Esophagus muscularis mucosa (tissue), 4 donors: Measurements from ENCODE around the gene AFAP1. TPM values are rescaled to one million over a fixed set of nuclear protein-coding genes. Genes with fewer than 3 reads are reported as not detected.

Experiments used
- DNase-seq: peaks from one replicate; pipeline ENCODE4 v3.0.0-alpha.2; 2017; ENCODE audit errors: extremely low spot score
- H3K27ac ChIP-seq, 4 donors: fragments of 200-600 bp; sonication (generic); replicated peaks in 1 of 4; 1 replicate in 3 of 4; 2 replicates in 1 of 4; pipeline ENCODE4 v1.5.1; 2016 to 2019; ENCODE audit warnings: mild to moderate bottlenecking in 1 of 4
- H3K27me3 ChIP-seq, 4 donors: fragments of 200-600 bp; sonication (generic); one replicate each; pipeline versions ENCODE4 v1.5.1 to v1.6.0; 2016 to 2019
- H3K36me3 ChIP-seq, 4 donors: fragments of 200-600 bp; sonication (generic); one replicate each; pipeline ENCODE4 v1.5.1; 2016 to 2019
- H3K4me1 ChIP-seq, 4 donors: fragments of 200-600 bp; sonication (generic); one replicate each; pipeline ENCODE4 v1.5.1; 2016 to 2019
- H3K4me3 ChIP-seq, 4 donors: fragments of 200-600 bp; sonication (generic); 1 replicate in 2 of 4; 2 replicates in 2 of 4; pipeline ENCODE4 v1.5.1; 2016 to 2019; ENCODE audit warnings: mild to moderate bottlenecking in 4 of 4, moderate library complexity in 1 of 4
- H3K9me3 ChIP-seq, 4 donors: fragments of 200-600 bp; sonication (generic); 1 replicate in 3 of 4; 2 replicates in 1 of 4; pipeline ENCODE4 v1.5.1; 2016 to 2019
- EP300 ChIP-seq: sonication (generic); formaldehyde crosslinking; IDR thresholded peaks from one replicate; pipeline ENCODE4 v1.6.1; 2017; ENCODE audit warnings: antibody characterized with exemption
- POLR2A ChIP-seq: fragments of 450-650 bp; IDR thresholded peaks from one replicate; pipeline ENCODE4 v1.6.1; 2017; ENCODE audit warnings: antibody characterized with exemption, moderate library complexity, mild to moderate bottlenecking, low read depth
- POLR2AphosphoS5 ChIP-seq, 2 donors: sonication (generic); formaldehyde crosslinking; IDR thresholded peaks; one replicate each; pipeline ENCODE4 v1.6.1; 2017; ENCODE audit warnings: antibody characterized with exemption in 2 of 2
- WGBS: methylation state at CpG from one replicate; pipeline ENCODE4 v1.1.5; 2018; 5-methylcytosine and 5-hydroxymethylcytosine counted together
- intact Hi-C: fragments of 100-400 bp; cut with DNase I; formaldehyde crosslinking; loops from one replicate; pipeline ENCODE4 v1.15.1; 2023
- total RNA-seq, 4 donors: library from RNA; depleted of rRNA; stranded (reverse); fragments of >200 nt; gene quantifications; one replicate each; pipeline versions ENCODE4 v1.1.0 to v1.2.1, GENCODE V29; 2016
- TF ChIP-seq, protein P1 (sequence below), 3 experiments: fragments of 200-600 bp in 2 of 3; fragments of 450-650 bp in 1 of 3; sonication (generic) in 2 of 3; IDR thresholded peaks; one replicate each; pipeline ENCODE4 v1.5.1; 2017 to 2019; ENCODE audit warnings: antibody characterized with exemption in 3 of 3, mild to moderate bottlenecking in 2 of 3, moderate library complexity in 1 of 3

The AFAP1 gene
- total RNA-seq, 4 donors from 2014 or later: 37.8 to 71.3 (median 50.9) TPM

DNA sequence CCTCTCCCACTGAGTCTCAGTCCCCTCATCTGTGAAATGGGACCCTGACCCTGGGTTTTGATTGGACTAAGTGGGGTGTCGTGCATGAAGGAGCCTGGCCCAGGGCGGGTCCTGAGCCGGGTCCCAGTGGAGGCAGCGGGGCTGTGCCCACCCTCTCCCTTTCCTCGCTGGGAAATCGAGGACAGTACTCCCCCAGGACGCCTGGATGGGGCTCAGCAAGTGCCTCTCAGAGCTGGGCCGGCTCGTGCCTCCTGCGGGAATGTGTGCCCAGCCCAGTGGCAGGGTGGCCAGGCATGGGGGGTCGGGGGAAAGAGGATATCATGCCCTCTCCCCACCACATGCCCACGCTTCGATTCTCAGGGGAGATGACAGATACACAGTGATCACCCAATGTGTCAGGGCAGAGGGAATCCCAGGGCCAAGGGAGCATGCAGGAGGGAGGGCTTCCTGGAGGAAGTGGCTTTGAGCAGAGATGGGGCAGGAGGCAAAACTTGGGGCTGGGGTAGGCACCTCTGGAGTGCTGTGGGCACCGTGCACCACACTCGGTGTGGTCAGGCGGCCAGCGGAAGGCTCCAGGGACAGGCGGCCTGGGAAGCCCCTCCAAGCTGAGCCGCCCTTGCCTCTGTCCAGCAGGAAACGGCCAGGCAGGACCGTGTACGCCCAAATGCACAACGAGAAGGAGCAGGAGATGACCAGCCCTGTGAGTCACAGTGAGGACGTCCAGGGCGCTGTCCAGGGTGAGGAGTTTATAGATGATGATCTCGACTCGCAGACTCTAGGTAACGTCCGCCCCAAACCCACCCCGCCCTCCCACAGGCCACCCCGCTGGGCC lies 203.0 kb downstream of the AFAP1 start:
- intact Hi-C loops: no loop called here
- H3K27ac ChIP-seq: no peak overlapping the region
- no peak for DNase-seq
- H3K4me1 ChIP-seq: no peaks in the 10 kb centered on the region
- no peaks in the 10 kb centered on the region for H3K27me3 ChIP-seq
- peaks cover 0 to 32% (median 14%) of the 10 kb centered on the region in 4 donors for H3K36me3 ChIP-seq
- TF ChIP-seq POLR2A (no peak), EP300 (no peak), POLR2AphosphoS5 (IDR thresholded peaks at IDR 0.05) (no peak)
- TF ChIP-seq, protein P1, sequence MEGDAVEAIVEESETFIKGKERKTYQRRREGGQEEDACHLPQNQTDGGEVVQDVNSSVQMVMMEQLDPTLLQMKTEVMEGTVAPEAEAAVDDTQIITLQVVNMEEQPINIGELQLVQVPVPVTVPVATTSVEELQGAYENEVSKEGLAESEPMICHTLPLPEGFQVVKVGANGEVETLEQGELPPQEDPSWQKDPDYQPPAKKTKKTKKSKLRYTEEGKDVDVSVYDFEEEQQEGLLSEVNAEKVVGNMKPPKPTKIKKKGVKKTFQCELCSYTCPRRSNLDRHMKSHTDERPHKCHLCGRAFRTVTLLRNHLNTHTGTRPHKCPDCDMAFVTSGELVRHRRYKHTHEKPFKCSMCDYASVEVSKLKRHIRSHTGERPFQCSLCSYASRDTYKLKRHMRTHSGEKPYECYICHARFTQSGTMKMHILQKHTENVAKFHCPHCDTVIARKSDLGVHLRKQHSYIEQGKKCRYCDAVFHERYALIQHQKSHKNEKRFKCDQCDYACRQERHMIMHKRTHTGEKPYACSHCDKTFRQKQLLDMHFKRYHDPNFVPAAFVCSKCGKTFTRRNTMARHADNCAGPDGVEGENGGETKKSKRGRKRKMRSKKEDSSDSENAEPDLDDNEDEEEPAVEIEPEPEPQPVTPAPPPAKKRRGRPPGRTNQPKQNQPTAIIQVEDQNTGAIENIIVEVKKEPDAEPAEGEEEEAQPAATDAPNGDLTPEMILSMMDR (IDR thresholded peaks at IDR 0.05): no peak
- H3K9me3 ChIP-seq: peaks cover 0 to 4% (median 0%) of the 10 kb centered on the region in 4 donors
- 82% methylated on average over 22 of the region's 31 CpGs for WGBS
- H3K4me3 ChIP-seq: no peak overlapping the region

DNA sequence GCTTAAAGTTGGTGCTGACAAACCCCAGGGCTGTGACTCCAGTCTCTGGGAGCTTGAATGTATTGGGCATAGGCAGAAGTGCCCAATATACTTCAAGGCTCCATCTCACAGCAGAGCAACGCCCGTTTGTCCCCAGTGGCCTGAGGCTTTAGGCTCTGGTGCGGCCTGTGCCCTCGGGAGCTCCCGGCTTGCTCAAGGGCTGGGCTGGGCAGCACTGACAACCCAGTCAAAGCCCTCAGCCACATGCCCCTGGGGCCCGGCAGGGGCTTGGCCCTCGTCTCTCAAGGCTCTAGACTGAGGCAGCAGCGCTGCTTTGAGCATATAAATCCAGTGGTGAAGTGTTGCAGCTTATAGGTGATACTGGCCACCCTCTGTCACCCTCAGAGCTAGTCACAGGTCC lies 203.7 kb downstream of the AFAP1 start:
- WGBS: 95% methylated on average over 3 of the region's 8 CpGs
- no peaks in the 10 kb centered on the region for H3K27me3 ChIP-seq
- H3K9me3 ChIP-seq: peaks cover 0 to 4% (median 0%) of the 10 kb centered on the region in 4 donors
- no peak overlapping the region for H3K27ac ChIP-seq
- DNase-seq: no peak
- intact Hi-C loops: no loop called here
- TF ChIP-seq, protein P1 (IDR thresholded peaks at IDR 0.05): no peak
- TF ChIP-seq POLR2AphosphoS5 (IDR thresholded peaks at IDR 0.05) (no peak), EP300 (no peak), POLR2A (no peak)
- no peaks in the 10 kb centered on the region for H3K4me1 ChIP-seq
- H3K4me3 ChIP-seq: no peak overlapping the region
- peaks cover 0 to 29% (median 14%) of the 10 kb centered on the region in 4 donors for H3K36me3 ChIP-seq

- TF ChIP-seq, protein P1 (IDR thresholded peaks at IDR 0.05): no peak
- TF ChIP-seq POLR2AphosphoS5 (IDR thresholded peaks at IDR 0.05) (no peak), POLR2A (no peak), EP300 (no peak)
- no peaks in the 10 kb centered on the region for H3K4me1 ChIP-seq
- intact Hi-C loops: no loop called here
- H3K27me3 ChIP-seq: no peaks in the 10 kb centered on the region
- no peak overlapping the region for H3K27ac ChIP-seq
- no peak for DNase-seq
- peaks cover 0 to 4% (median 0%) of the 10 kb centered on the region in 4 donors for H3K9me3 ChIP-seq
- 93% methylated on average over 5 of the region's 5 CpGs for WGBS
- peaks cover 0 to 31% (median 14%) of the 10 kb centered on the region in 4 donors for H3K36me3 ChIP-seq
- no peak overlapping the region for H3K4me3 ChIP-seq
Observed at GRCh38 chr4:7735395-7735794, 204.3 kb downstream of the AFAP1 start.

- no peak overlapping the region for H3K27ac ChIP-seq
- no peak for DNase-seq
- no peak overlapping the region for H3K4me3 ChIP-seq
- WGBS: 81% methylated on average over 13 of the region's 20 CpGs
- H3K9me3 ChIP-seq: peaks cover 0 to 4% (median 0%) of the 10 kb centered on the region in 4 donors
- H3K4me1 ChIP-seq: no peaks in the 10 kb centered on the region
- TF ChIP-seq, protein P1 (IDR thresholded peaks at IDR 0.05): no peak
- no peak for TF ChIP-seq POLR2A
- TF ChIP-seq POLR2AphosphoS5 (IDR thresholded peaks at IDR 0.05): no peak
- TF ChIP-seq EP300: no peak
- peaks cover 0 to 34% (median 14%) of the 10 kb centered on the region in 4 donors for H3K36me3 ChIP-seq
- no peaks in the 10 kb centered on the region for H3K27me3 ChIP-seq
- intact Hi-C loops: no loop called here
Observed at GRCh38 chr4:7734651-7735260, 204.9 kb downstream of the AFAP1 start.
